Liver (tissue), 9 donors: ENCODE measurements around the gene PIEZO1. TPM values are rescaled to one million over a fixed set of nuclear protein-coding genes. Genes with fewer than 3 reads are reported as not detected.

Experiments used
- DNase-seq: peaks from one replicate; pipeline ENCODE4 v3.0.0-alpha.2; 2017; ENCODE audit warnings: low spot score
- H3K27ac ChIP-seq, 2 donors: one replicate each; pipeline ENCODE4 v1.7.0; 2013; ENCODE audit warnings: inconsistent platforms in 2 of 2, low read length in 2 of 2, control low read depth in 1 of 2, low read depth in 1 of 2, mild to moderate bottlenecking in 1 of 2
- H3K27me3 ChIP-seq, 4 donors: one replicate each; pipeline versions ENCODE4 v1.6.1 to v1.7.0; 2013; ENCODE audit warnings: low read length in 3 of 4, inconsistent platforms in 1 of 4, mild to moderate bottlenecking in 1 of 4, moderate library complexity in 1 of 4; ENCODE audit not compliant: control insufficient read depth in 4 of 4, insufficient read depth in 4 of 4
- H3K36me3 ChIP-seq, 4 donors: one replicate each; pipeline versions ENCODE4 v1.6.1 to v1.7.0; 2013; ENCODE audit warnings: low read length in 3 of 4, mild to moderate bottlenecking in 3 of 4, low read depth in 1 of 4, moderate library complexity in 1 of 4; ENCODE audit not compliant: control insufficient read depth in 4 of 4, insufficient read depth in 3 of 4
- H3K4me1 ChIP-seq, 4 donors: one replicate each; pipeline versions ENCODE4 v1.6.1 to v1.7.0; 2013; ENCODE audit warnings: low read length in 3 of 4, mild to moderate bottlenecking in 3 of 4, moderate library complexity in 1 of 4; ENCODE audit not compliant: control insufficient read depth in 4 of 4, insufficient read depth in 4 of 4
- H3K4me3 ChIP-seq, 3 donors: one replicate each; pipeline versions ENCODE4 v1.6.1 to v1.7.0; 2013; ENCODE audit warnings: low read length in 3 of 3, control low read depth in 1 of 3, low read depth in 1 of 3, mild to moderate bottlenecking in 1 of 3
- H3K9ac ChIP-seq, 2 donors: one replicate each; pipeline ENCODE4 v1.7.0; 2013; ENCODE audit warnings: low read length in 2 of 2, mild to moderate bottlenecking in 2 of 2, moderate library complexity in 2 of 2, control low read depth in 1 of 2, low read depth in 1 of 2
- H3K9me3 ChIP-seq, 4 donors: one replicate each; pipeline versions ENCODE4 v1.6.1 to v1.7.0; 2013; ENCODE audit warnings: low read length in 3 of 4; ENCODE audit not compliant: control insufficient read depth in 4 of 4
- EGR1 ChIP-seq, 2 donors: IDR thresholded peaks; 2 replicates each; pipeline ENCODE4 v1.6.1; 2016 to 2018; ENCODE audit warnings: antibody characterized with exemption in 2 of 2, low read depth in 2 of 2
- FOXA2 ChIP-seq: IDR thresholded peaks from 2 replicates; pipeline ENCODE4 v1.6.1; 2016; ENCODE audit warnings: antibody characterized with exemption
- HNF4A ChIP-seq, 2 donors: conservative IDR thresholded peaks; 2 replicates each; pipeline ENCODE4 v1.6.1; 2016; ENCODE audit warnings: antibody characterized with exemption in 2 of 2, mild to moderate bottlenecking in 2 of 2
- HNF4G ChIP-seq: IDR thresholded peaks from 2 replicates; pipeline ENCODE4 v1.6.1; 2016; ENCODE audit warnings: antibody characterized with exemption
- JUND ChIP-seq, 2 donors: IDR thresholded peaks; 2 replicates each; pipeline ENCODE4 v1.6.1; 2016; ENCODE audit warnings: antibody characterized with exemption in 2 of 2
- NR2F2 ChIP-seq: IDR thresholded peaks from 2 replicates; pipeline ENCODE4 v1.6.1; 2016; ENCODE audit warnings: antibody characterized with exemption
- RAD21 ChIP-seq, 2 donors: IDR thresholded peaks; 2 replicates each; pipeline ENCODE4 v1.6.1; 2016; ENCODE audit warnings: antibody characterized with exemption in 2 of 2, mild to moderate bottlenecking in 2 of 2
- REST ChIP-seq: IDR thresholded peaks from 2 replicates; pipeline ENCODE4 v1.6.1; 2016; ENCODE audit warnings: antibody characterized with exemption, mild to moderate bottlenecking
- RXRA ChIP-seq, 2 donors: IDR thresholded peaks; 2 replicates each; pipeline ENCODE4 v1.6.1; 2017 to 2018; ENCODE audit warnings: antibody characterized with exemption in 2 of 2, mild to moderate bottlenecking in 1 of 2
- YY1 ChIP-seq: IDR thresholded peaks from 2 replicates; pipeline ENCODE4 v1.6.1; 2016; ENCODE audit warnings: antibody characterized with exemption, mild to moderate bottlenecking
- ZBTB33 ChIP-seq: IDR thresholded peaks from 2 replicates; pipeline ENCODE4 v1.6.1; 2016; ENCODE audit warnings: antibody characterized with exemption
- WGBS: extraction: QIAGEN DNeasy Blood & Tissue Kit; methylation state at CpG from one replicate; pipeline ENCODE4 v1.1.7; 2013; 5-methylcytosine and 5-hydroxymethylcytosine counted together
- polyA plus RNA-seq, 2 donors: library from polyadenylated mRNA; stranded (reverse) in 1 of 2; unstranded in 1 of 2; fragments of 200-250 nt in 1 of 2; fragments of >200 nt in 1 of 2; fragmentation: Nextera tagmentation in 1 of 2; extraction: Ambion mirVana in 1 of 2; gene quantifications; one replicate each; pipeline versions ENCODE4 v1.2.1 to v1.2.3, GENCODE V29; 2013 to 2015
- total RNA-seq, 2 donors: library from RNA; depleted of rRNA; stranded (reverse); fragments of >200 nt; gene quantifications; one replicate each; pipeline ENCODE4 v1.2.3, GENCODE V29; 2014
- donor health status: healthy.
- donor health status: healthy.
- donor health status: healthy.
- donor health status: healthy.
- donor health status: healthy.

PIEZO1 gene
- total and polyA plus RNA-seq, 4 donors = 15.3 to 74.7 (median 59.2) TPM

DNA sequence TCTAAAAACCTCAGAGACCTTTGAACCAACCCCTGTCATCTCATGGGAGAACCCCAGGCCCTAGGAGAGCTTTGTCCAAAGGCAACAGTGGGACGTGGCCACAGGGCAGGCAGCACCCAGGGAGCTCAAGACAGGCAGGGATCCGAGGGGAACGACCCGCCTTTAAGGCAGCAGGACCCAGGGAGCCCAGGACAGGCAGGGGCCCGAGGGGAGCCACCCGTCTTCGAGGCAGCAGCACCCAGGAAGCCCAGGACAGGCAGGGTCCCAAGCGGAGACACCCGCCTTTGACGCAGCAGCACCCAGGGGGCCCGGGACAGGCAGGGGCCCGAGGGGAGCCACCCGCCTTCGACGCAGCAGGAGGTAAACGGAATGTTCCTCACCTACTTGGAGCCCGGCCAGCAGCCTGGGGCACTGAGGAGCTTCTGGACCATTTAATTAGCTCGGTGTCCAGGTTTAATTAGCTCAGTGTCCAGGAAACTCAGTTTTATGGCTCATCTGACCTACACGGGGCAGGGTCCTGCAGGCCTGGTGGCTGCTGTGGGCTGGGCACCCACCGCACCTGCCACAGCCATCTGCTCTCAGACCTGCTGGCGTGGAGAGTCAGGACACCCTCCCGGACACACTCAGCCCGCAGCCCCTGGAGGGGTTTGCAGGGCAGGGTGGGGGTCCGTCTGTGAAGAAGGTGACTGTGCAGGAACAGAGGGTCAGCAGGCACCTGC is 24.4 kb downstream of the PIEZO1 start:
- Histone ChIP-seq H3K9me3 (no peaks in the 10 kb centered on the region), H3K27ac (peak overlapping the region; percentile 58 to 83), H3K4me1 (peaks cover 35 to 66% (median 56%) of the 10 kb centered on the region in 4 donors), H3K9ac (no peak overlapping the region), H3K36me3 (peaks cover 0 to 3% (median 0%) of the 10 kb centered on the region in 4 donors), H3K27me3 (no peaks in the 10 kb centered on the region), H3K4me3 (no peak overlapping the region)
- DNase-seq = no peak
- TF ChIP-seq HNF4G (no peak), HNF4A (conservative IDR thresholded peaks at IDR 0.05) (peak in 1 of 2 donors; percentile 55)
- WGBS = 66% methylated on average over 24 of the region's 24 CpGs

- Histone ChIP-seq H3K9ac (no peak overlapping the region), H3K9me3 (no peaks in the 10 kb centered on the region), H3K27me3 (no peaks in the 10 kb centered on the region), H3K4me3 (no peak overlapping the region), H3K27ac (peak overlapping the region; percentile 58 to 83), H3K36me3 (peaks cover 0 to 3% (median 0%) of the 10 kb centered on the region in 4 donors), H3K4me1 (peaks cover 35 to 63% (median 54%) of the 10 kb centered on the region in 4 donors)
- no peak for DNase-seq
- 85% methylated on average over 22 of the region's 22 CpGs for WGBS
- TF ChIP-seq YY1 (no peak), JUND (IDR thresholded peaks at IDR 0.05) (no peak), HNF4G (no peak), EGR1 (IDR thresholded peaks at IDR 0.05; ENCODE audit: low read depth in 2 of 2) (no peak), REST (no peak), RXRA (IDR thresholded peaks at IDR 0.05) (no peak), FOXA2 (no peak), NR2F2 (no peak), ZBTB33 (no peak), RAD21 (IDR thresholded peaks at IDR 0.05) (no peak)
These were observed 25.1 kb downstream of the PIEZO1 start for GRCh38 chr16:88759976-88760350.
